ENCODE data around the gene CFAP46. TPM values are rescaled to one million over a fixed set of nuclear protein-coding genes. Genes with fewer than 3 reads are reported as not detected.

CFAP46 gene
- total and polyA plus RNA-seq, 2 experiments from 2014 or later = 2.2 to 2.4 TPM

DNA sequence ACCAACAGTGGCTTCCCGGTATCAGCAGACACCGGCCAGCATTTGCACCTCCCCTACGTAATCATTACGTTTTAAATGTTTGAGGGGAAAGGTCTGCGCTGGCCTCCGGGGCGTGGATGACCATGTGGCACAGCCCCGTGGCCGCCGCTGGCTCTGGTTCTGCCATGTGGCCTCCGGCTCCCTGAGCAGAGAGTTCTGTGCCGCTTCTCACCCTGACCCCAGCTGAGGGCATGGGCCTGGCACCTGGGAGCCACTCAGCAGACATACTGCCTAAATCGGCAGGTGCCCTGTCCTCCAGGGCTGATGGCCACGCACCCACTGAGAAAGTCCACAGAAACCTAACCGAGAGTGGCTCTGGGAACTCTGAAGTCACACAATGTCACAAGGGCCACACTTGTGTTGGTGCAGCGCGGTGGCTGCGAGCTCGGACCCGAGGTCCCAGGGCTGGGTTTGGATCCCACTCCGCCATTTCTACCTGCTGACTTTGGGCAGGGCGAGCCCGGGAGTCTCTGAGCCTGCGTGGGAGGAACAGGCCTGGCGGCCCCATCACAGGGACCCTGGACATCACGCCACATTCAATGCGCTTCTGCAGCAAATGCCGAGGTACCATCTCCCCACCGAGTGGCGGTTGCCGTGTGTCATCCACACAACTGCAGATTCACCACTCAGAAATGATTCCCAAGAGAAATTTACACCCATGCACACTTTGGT lies 25.3 kb downstream of the CFAP46 start:
- Histone ChIP-seq H2AFZ (no peak overlapping the region), H3K79me2 (no peaks in the 10 kb centered on the region), H3K4me2 (no peak overlapping the region), H3K36me3 (replicated peaks; ENCODE audit: insufficient read depth, low read depth) (no peaks in the 10 kb centered on the region), H3K4me1 (ENCODE audit: insufficient read depth) (no peaks in the 10 kb centered on the region), H3K27me3 (no peaks in the 10 kb centered on the region), H3K9me2 (replicated peaks; ENCODE audit: insufficient read depth) (no peaks in the 10 kb centered on the region), H3K4me3 (no peak overlapping the region), H3K9me3 (ENCODE audit: low read depth) (no peaks in the 10 kb centered on the region), H4K20me1 (ENCODE audit: insufficient read depth, poor library complexity, severe bottlenecking) (no peaks in the 10 kb centered on the region), H3K27ac (no peak overlapping the region)
- 98% methylated on average over 29 of the region's 31 CpGs for WGBS (ENCODE audit: low lambda C conversion rate, missing lambda C conversion rate)
- TF ChIP-seq EZH2phosphoT487 (IDR thresholded peaks at IDR 0.05; ENCODE audit: low read depth, severe bottlenecking, unreplicated experiment) (no peak), EZH2 (IDR thresholded peaks at IDR 0.05; ENCODE audit: borderline replicate concordance) (no peak)
- TF ChIP-seq, protein P1, sequence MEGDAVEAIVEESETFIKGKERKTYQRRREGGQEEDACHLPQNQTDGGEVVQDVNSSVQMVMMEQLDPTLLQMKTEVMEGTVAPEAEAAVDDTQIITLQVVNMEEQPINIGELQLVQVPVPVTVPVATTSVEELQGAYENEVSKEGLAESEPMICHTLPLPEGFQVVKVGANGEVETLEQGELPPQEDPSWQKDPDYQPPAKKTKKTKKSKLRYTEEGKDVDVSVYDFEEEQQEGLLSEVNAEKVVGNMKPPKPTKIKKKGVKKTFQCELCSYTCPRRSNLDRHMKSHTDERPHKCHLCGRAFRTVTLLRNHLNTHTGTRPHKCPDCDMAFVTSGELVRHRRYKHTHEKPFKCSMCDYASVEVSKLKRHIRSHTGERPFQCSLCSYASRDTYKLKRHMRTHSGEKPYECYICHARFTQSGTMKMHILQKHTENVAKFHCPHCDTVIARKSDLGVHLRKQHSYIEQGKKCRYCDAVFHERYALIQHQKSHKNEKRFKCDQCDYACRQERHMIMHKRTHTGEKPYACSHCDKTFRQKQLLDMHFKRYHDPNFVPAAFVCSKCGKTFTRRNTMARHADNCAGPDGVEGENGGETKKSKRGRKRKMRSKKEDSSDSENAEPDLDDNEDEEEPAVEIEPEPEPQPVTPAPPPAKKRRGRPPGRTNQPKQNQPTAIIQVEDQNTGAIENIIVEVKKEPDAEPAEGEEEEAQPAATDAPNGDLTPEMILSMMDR (IDR thresholded peaks at IDR 0.05; ENCODE audit: poor library complexity) = no peak
- DNase-seq (ENCODE audit: low spot score) = no peak

DNA sequence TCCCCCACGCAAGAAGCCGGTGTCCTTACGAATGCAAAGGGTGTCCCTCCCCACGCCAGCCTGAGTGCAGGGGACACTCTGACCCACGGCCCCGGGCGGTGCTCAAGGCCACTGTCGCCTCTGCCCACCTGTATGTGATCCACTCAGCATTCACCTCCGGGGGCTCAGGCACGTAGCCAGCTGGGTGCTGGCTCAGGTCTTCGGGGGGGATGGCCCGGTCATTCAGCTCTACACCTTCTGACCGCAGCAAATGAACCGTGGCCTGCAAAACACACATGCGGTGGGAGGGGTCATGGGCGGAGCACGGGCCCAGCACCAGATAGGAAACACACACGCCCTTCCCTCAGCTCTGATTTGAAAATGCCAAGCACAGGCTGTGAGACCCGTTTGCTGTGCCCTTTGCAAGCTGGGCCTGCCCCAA lies 25.9 kb downstream of the CFAP46 start:
- Histone ChIP-seq H3K36me3 (replicated peaks; ENCODE audit: insufficient read depth, low read depth) (no peaks in the 10 kb centered on the region), H3K9me3 (ENCODE audit: low read depth) (no peaks in the 10 kb centered on the region), H3K4me2 (no peak overlapping the region), H3K27ac (no peak overlapping the region), H4K20me1 (ENCODE audit: insufficient read depth, poor library complexity, severe bottlenecking) (no peaks in the 10 kb centered on the region), H2AFZ (no peak overlapping the region), H3K9me2 (replicated peaks; ENCODE audit: insufficient read depth) (no peaks in the 10 kb centered on the region), H3K79me2 (no peaks in the 10 kb centered on the region), H3K4me3 (no peak overlapping the region), H3K27me3 (no peaks in the 10 kb centered on the region), H3K4me1 (ENCODE audit: insufficient read depth) (no peaks in the 10 kb centered on the region)
- no peak for TF ChIP-seq EZH2 (IDR thresholded peaks at IDR 0.05; ENCODE audit: borderline replicate concordance)
- TF ChIP-seq, protein P1 (IDR thresholded peaks at IDR 0.05; ENCODE audit: poor library complexity) = no peak
- no peak for TF ChIP-seq EZH2phosphoT487 (IDR thresholded peaks at IDR 0.05; ENCODE audit: low read depth, severe bottlenecking, unreplicated experiment)
- WGBS (ENCODE audit: low lambda C conversion rate, missing lambda C conversion rate) = 91% methylated on average over 19 of the region's 19 CpGs
- no peak for DNase-seq (ENCODE audit: low spot score)

DNA sequence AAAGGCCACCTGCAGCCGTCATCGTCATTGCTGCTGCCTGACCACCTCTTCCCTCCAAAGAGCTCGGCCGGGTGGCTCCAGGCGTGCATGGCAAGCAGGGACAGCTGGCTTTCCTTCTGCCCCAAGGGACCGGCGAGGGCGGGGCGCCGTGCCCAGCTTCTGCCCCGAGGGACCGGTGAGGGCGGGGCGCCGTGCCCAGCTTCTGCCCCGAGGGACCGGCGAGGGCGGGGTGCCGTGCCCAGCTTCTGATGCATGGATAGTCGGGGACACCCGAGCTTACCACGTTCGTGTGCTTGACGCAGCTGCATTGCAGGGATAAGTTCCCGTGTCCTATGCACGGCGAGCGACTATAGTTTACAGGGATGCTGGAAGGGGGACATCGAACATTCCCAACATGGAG lies 27.0 kb downstream of the CFAP46 start:
- H3K27me3 ChIP-seq = no peaks in the 10 kb centered on the region
- H3K4me2 ChIP-seq = no peak overlapping the region

More for the DNA sequence above, 27.0 kb downstream of the CFAP46 start:
- no peak overlapping the region for H2AFZ ChIP-seq
- DNase-seq (ENCODE audit: low spot score) = no peak
- H3K79me2 ChIP-seq = no peaks in the 10 kb centered on the region
- H3K9me2 ChIP-seq (replicated peaks; ENCODE audit: insufficient read depth) = no peaks in the 10 kb centered on the region
- no peaks in the 10 kb centered on the region for H4K20me1 ChIP-seq (ENCODE audit: insufficient read depth, poor library complexity, severe bottlenecking)
- H3K4me3 ChIP-seq = no peak overlapping the region
- WGBS (ENCODE audit: low lambda C conversion rate, missing lambda C conversion rate) = 92% methylated on average over 13 of the region's 30 CpGs
- no peaks in the 10 kb centered on the region for H3K36me3 ChIP-seq (replicated peaks; ENCODE audit: insufficient read depth, low read depth)
- TF ChIP-seq EZH2phosphoT487 (IDR thresholded peaks at IDR 0.05; ENCODE audit: low read depth, severe bottlenecking, unreplicated experiment) (no peak), EZH2 (IDR thresholded peaks at IDR 0.05; ENCODE audit: borderline replicate concordance) (no peak)
- TF ChIP-seq, protein P1 (IDR thresholded peaks at IDR 0.05; ENCODE audit: poor library complexity) = no peak
- no peaks in the 10 kb centered on the region for H3K4me1 ChIP-seq (ENCODE audit: insufficient read depth)
- no peak overlapping the region for H3K27ac ChIP-seq
- no peaks in the 10 kb centered on the region for H3K9me3 ChIP-seq (ENCODE audit: low read depth)

All from hepatocyte (in vitro differentiated cells).